Neural cell (in vitro differentiated cells): ENCODE results near the gene CCDC69.

Source experiments
- EP300 ChIP-seq: fragments of 450-650 bp; conservative IDR thresholded peaks from 2 replicates; pipeline ENCODE4 v1.6.1; 2014; ENCODE audit warnings: antibody characterized with exemption, mild to moderate bottlenecking, moderate library complexity; ENCODE audit not compliant: poor library complexity, severe bottlenecking
- EZH2 ChIP-seq: fragments of 200-600, 300-800 bp; shearing (Covaris generic), sonication (generic); IDR thresholded peaks from 2 replicates; pipeline ENCODE4 v1.6.1; 2014; ENCODE audit warnings: antibody characterized with exemption, low read length, borderline replicate concordance, mild to moderate bottlenecking; ENCODE audit not compliant: insufficient read depth, poor library complexity, severe bottlenecking
- POLR2AphosphoS5 ChIP-seq: IDR thresholded peaks from 2 replicates; pipeline ENCODE4 v1.6.1; 2012
- TF ChIP-seq, protein P1 (sequence below): IDR thresholded peaks from 2 replicates; pipeline ENCODE4 v1.6.1; 2012; ENCODE audit warnings: borderline replicate concordance

DNA sequence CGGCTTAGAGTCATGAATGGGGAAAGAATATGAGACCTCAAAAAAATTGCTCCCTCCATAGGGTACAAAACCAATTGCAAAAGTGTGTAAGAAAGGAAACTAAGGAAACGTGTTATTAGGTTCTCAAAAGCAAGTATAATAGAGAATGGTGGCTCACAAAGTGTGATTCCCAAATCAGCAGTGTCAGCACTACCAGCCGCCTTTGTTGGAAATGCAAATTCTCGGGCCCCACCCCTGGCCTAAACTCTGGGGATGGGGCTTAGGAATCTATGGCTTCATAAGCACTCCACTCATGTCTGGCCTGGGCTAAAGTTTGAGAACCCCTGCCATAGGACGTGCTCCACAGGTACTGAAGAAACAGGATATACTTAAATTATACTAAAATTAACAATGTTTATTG lies 1.6 kb upstream of the CCDC69 start:
- TF ChIP-seq EZH2 (no peak), EP300 (no peak), POLR2AphosphoS5 (no peak)
- TF ChIP-seq, protein P1, sequence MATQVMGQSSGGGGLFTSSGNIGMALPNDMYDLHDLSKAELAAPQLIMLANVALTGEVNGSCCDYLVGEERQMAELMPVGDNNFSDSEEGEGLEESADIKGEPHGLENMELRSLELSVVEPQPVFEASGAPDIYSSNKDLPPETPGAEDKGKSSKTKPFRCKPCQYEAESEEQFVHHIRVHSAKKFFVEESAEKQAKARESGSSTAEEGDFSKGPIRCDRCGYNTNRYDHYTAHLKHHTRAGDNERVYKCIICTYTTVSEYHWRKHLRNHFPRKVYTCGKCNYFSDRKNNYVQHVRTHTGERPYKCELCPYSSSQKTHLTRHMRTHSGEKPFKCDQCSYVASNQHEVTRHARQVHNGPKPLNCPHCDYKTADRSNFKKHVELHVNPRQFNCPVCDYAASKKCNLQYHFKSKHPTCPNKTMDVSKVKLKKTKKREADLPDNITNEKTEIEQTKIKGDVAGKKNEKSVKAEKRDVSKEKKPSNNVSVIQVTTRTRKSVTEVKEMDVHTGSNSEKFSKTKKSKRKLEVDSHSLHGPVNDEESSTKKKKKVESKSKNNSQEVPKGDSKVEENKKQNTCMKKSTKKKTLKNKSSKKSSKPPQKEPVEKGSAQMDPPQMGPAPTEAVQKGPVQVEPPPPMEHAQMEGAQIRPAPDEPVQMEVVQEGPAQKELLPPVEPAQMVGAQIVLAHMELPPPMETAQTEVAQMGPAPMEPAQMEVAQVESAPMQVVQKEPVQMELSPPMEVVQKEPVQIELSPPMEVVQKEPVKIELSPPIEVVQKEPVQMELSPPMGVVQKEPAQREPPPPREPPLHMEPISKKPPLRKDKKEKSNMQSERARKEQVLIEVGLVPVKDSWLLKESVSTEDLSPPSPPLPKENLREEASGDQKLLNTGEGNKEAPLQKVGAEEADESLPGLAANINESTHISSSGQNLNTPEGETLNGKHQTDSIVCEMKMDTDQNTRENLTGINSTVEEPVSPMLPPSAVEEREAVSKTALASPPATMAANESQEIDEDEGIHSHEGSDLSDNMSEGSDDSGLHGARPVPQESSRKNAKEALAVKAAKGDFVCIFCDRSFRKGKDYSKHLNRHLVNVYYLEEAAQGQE: no peak
